GM23338 (cell line): ENCODE results near the gene LEMD1. TPM values are rescaled to one million over a fixed set of nuclear protein-coding genes. Genes with fewer than 3 reads are reported as not detected.
A peak's percentile ranks its signal among the peaks of the same experiment; 100 is the strongest.

Experiments used
- ATAC-seq: fragments of 200-7000 bp; cut with Tn5 transposase; 3 replicates; pipeline ENCODE4 v1.9.1; 2020
- DNase-seq: peaks from one replicate; pipeline ENCODE4 v3.0.0-alpha.2; 2015; ENCODE audit warnings: low spot score
- H2AFZ ChIP-seq: fragments of 200-600 bp; sonication (generic); 2 replicates; pipeline ENCODE4 v1.8.0; 2016; ENCODE audit warnings: antibody characterized with exemption, mild to moderate bottlenecking, moderate library complexity
- H3F3A ChIP-seq: fragments of 200-600 bp; sonication (generic); replicated peaks from 2 replicates; pipeline ENCODE4 v1.8.0; 2017; ENCODE audit warnings: antibody characterized with exemption, mixed run types, low read depth
- H3K27ac ChIP-seq: fragments of 200-600 bp; sonication (generic); 2 replicates; pipeline ENCODE4 v1.6.1; 2016; ENCODE audit warnings: low read depth
- H3K27me3 ChIP-seq: fragments of 200-600 bp; sonication (generic); 2 replicates; pipeline ENCODE4 v1.8.0; 2016; ENCODE audit warnings: mild to moderate bottlenecking, mixed run types, moderate library complexity; ENCODE audit not compliant: insufficient read depth
- H3K36me3 ChIP-seq: fragments of 200-600 bp; sonication (generic); 2 replicates; pipeline ENCODE4 v1.8.0; 2016; ENCODE audit warnings: mild to moderate bottlenecking; ENCODE audit not compliant: insufficient read depth
- H3K4me1 ChIP-seq: fragments of 200-600 bp; sonication (generic); 2 replicates; pipeline ENCODE4 v1.8.0; 2016; ENCODE audit warnings: mild to moderate bottlenecking, moderate library complexity; ENCODE audit not compliant: insufficient read depth
- H3K4me2 ChIP-seq: fragments of 200-600 bp; sonication (generic); 2 replicates; pipeline ENCODE4 v1.7.1; 2017; ENCODE audit warnings: mixed run types
- H3K4me3 ChIP-seq: fragments of 200-600 bp; sonication (generic); 2 replicates; pipeline ENCODE4 v1.6.1; 2016; ENCODE audit warnings: mixed run types
- H3K79me2 ChIP-seq: fragments of 200-600 bp; sonication (generic); replicated peaks from 2 replicates; pipeline ENCODE4 v1.8.0; 2017; ENCODE audit warnings: mild to moderate bottlenecking; ENCODE audit not compliant: insufficient read depth
- H3K9me2 ChIP-seq: fragments of 200-600 bp; sonication (generic); 2 replicates; pipeline ENCODE4 v1.8.0; 2017; ENCODE audit not compliant: insufficient read depth
- H4K20me1 ChIP-seq: fragments of 200-600 bp; sonication (generic); replicated peaks from 2 replicates; pipeline ENCODE4 v1.8.0; 2017; ENCODE audit warnings: mild to moderate bottlenecking; ENCODE audit not compliant: insufficient read depth
- H3K27ac Mint-ChIP-seq: 2 replicates; pipeline ENCODE4 v1.8.0; 2020; ENCODE audit warnings: inconsistent platforms, mild to moderate bottlenecking, moderate library complexity, mixed read lengths
- H3K27me3 Mint-ChIP-seq: 3 replicates; pipeline ENCODE4 v1.8.0; 2022; ENCODE audit warnings: low read depth, mild to moderate bottlenecking, moderate library complexity, mixed read lengths, inconsistent platforms; ENCODE audit not compliant: insufficient read depth, poor library complexity
- H3K36me3 Mint-ChIP-seq: 3 replicates; pipeline ENCODE4 v1.8.0; 2021; ENCODE audit warnings: low read depth, mild to moderate bottlenecking, inconsistent platforms, moderate library complexity, mixed read lengths
- H3K4me1 Mint-ChIP-seq: 3 replicates; pipeline ENCODE4 v1.8.0; 2020; ENCODE audit warnings: mild to moderate bottlenecking, inconsistent platforms, mixed read lengths
- H3K4me3 Mint-ChIP-seq: 3 replicates; pipeline ENCODE4 v1.8.0; 2021; ENCODE audit warnings: moderate library complexity, mild to moderate bottlenecking, inconsistent platforms, mixed read lengths
- H3K9me3 Mint-ChIP-seq: 3 replicates; pipeline ENCODE4 v1.8.0; 2020; ENCODE audit warnings: moderate library complexity, mild to moderate bottlenecking, inconsistent platforms, mixed read lengths
- CREB1 ChIP-seq: fragments of 250-450 bp; sonication (Bioruptor Pico); IDR thresholded peaks from 2 replicates; pipeline ENCODE4 v1.5.0; 2020; ENCODE audit warnings: low read depth, mild to moderate bottlenecking, moderate library complexity
- ETS1 ChIP-seq: IDR thresholded peaks from 2 replicates; pipeline ENCODE4 v1.6.1; 2016; ENCODE audit warnings: antibody characterized with exemption
- EZH2phosphoT487 ChIP-seq: fragments of 200-600 bp; sonication (generic); IDR thresholded peaks from one replicate; pipeline ENCODE4 v1.8.1; 2018; ENCODE audit warnings: antibody characterized with exemption; ENCODE audit not compliant: unreplicated experiment
- NANOG ChIP-seq: IDR thresholded peaks from 2 replicates; pipeline ENCODE4 v1.6.1; 2016; ENCODE audit warnings: antibody characterized with exemption, borderline replicate concordance
- ZNF462 ChIP-seq: fragments of 250-450 bp; sonication (Bioruptor Pico); IDR thresholded peaks from 2 replicates; pipeline ENCODE4 v1.5.0; 2020; ENCODE audit warnings: mild to moderate bottlenecking, moderate library complexity
- polyA plus RNA-seq: library from polyadenylated mRNA; unstranded; fragments of >200 nt; fragmentation: Nextera tagmentation; extraction: Ambion mirVana; gene quantifications from 2 replicates; pipeline ENCODE4 v1.2.1, GENCODE V29; 2016
- total RNA-seq: library from RNA; depleted of rRNA; stranded (reverse); fragments of >200 nt; shearing (Covaris generic); gene quantifications from 2 replicates; pipeline ENCODE4 v1.2.3, GENCODE V29; 2014

LEMD1 gene
- total and polyA plus RNA-seq, 2 experiments from 2014 or later = 4.7 to 10.7 TPM

DNA sequence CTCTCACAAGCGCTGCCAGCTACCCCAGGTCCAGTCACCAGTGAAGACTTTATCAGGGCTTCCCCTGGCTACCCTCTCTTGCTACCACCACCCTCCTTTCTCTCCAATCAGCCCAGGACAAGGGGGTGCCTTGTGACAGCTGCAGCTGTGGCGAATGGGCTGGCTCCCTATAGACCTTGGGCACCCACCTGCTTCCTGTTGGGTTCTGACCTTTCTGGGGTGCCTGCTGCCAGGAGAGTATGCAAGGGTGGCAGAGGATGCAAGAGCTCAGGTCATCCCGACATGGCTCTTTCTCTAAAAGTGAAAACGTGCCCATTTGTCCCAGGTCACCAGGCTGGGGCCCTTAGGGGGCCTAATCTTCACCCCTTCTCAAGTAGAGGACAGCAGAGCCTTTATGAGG, 71.7 kb downstream of the LEMD1 start:
- no peak for ATAC-seq
- H3K27ac Mint-ChIP-seq = peak overlapping the region; percentile 89; the same call in 1 of the 2 replicates
- peak overlapping the region; percentile 65; the same call in 1 of the 2 replicates for H3K27ac ChIP-seq

More for the DNA sequence above, 71.7 kb downstream of the LEMD1 start:
- TF ChIP-seq NANOG (no peak), ZNF462 (CRISPR knock-in tag) (no peak), ETS1 (no peak), EZH2phosphoT487 (no peak), CREB1 (CRISPR knock-in tag) (no peak)
- Mint-ChIP-seq H3K4me3 (no peak overlapping the region), H3K9me3 (no peaks in the 10 kb centered on the region; the same call in 2 of the 3 replicates), H3K36me3 (no peaks in the 10 kb centered on the region), H3K4me1 (peaks cover 57% of the 10 kb centered on the region), H3K27me3 (peaks cover 23% of the 10 kb centered on the region)
- Histone ChIP-seq H3F3A (peaks cover 19% of the 10 kb centered on the region), H4K20me1 (no peaks in the 10 kb centered on the region), H2AFZ (peak overlapping the region; percentile 30; the same call in 1 of the 2 replicates), H3K4me1 (peaks cover 74% of the 10 kb centered on the region), H3K4me3 (no peak overlapping the region; the same call in 1 of the 2 replicates), H3K36me3 (no peaks in the 10 kb centered on the region), H3K27me3 (peaks cover 15% of the 10 kb centered on the region), H3K79me2 (no peaks in the 10 kb centered on the region), H3K4me2 (peak overlapping the region; percentile 55), H3K9me2 (no peaks in the 10 kb centered on the region)
- no peak for DNase-seq
